ENCODE data around the gene MTUS2. TPM values are rescaled to one million over a fixed set of nuclear protein-coding genes. Genes with fewer than 3 reads are reported as not detected.

Gene MTUS2
- total RNA-seq, 1 donor from 2014 or later: 0.41 TPM

DNA sequence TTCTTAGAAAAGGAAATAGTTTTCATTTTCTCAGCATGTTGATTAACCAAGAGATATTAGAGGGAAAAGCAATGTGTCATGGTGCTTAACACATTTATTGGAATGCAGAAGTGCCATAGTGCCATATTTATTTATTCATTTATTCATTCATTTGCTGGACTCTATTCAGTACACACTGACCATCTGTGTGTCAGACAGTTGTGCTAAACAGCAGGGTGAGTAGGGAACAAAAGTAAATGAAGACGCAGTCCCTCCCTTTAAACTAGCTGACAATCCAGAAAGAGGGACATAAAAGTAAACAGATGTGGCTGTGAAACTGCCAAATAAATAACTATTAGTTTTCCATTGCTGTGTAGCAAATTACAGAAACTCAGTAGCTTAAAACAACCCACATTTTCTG, 323.7 kb downstream of the MTUS2 start:
- ATAC-seq (no peak), DNase-seq (no peak)
- no peaks in the 10 kb centered on the region for H3K9me3 ChIP-seq
- H3K4me1 ChIP-seq: no peaks in the 10 kb centered on the region
- no peak overlapping the region for H3K27ac ChIP-seq
- intact Hi-C loops (cut with DNase I): no loop called here
- TF ChIP-seq CTCF (IDR thresholded peaks at IDR 0.05): no peak
- H3K36me3 ChIP-seq: no peaks in the 10 kb centered on the region
- no peak overlapping the region for H3K4me3 ChIP-seq
- no peaks in the 10 kb centered on the region for H3K27me3 ChIP-seq

- no peak for TF ChIP-seq CTCF (IDR thresholded peaks at IDR 0.05)
- H3K9me3 ChIP-seq: no peaks in the 10 kb centered on the region
- ATAC-seq: no peak
- no peak overlapping the region for H3K27ac ChIP-seq
- H3K27me3 ChIP-seq: no peaks in the 10 kb centered on the region
- no peak for DNase-seq
- intact Hi-C loops (cut with DNase I): no loop called here
- H3K4me3 ChIP-seq: no peak overlapping the region
- no peaks in the 10 kb centered on the region for H3K4me1 ChIP-seq
- H3K36me3 ChIP-seq: no peaks in the 10 kb centered on the region
Measured at GRCh38 chr13:29154390-29154789, 334.3 kb downstream of the MTUS2 start.

DNA sequence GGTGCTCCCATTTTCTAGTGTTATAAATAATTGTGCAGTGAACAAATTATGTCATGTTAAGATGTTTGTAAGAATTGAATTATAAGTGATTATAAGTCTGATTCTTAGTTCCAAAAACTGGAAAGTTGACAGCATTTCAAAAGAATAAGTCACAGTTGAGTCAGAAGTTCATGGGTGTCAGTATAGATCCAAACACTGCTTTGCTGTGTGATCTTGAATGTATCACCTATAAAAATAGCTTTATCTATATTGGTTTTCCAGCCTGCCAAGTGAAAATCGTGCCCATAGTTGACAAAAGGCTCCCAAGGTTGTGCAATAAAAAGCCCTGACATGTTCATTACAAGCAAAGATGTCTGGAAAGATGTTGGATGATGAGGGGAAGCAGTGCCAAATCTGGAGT, 336.0 kb downstream of the MTUS2 start:
- H3K27me3 ChIP-seq: no peaks in the 10 kb centered on the region
- no peaks in the 10 kb centered on the region for H3K4me1 ChIP-seq
- intact Hi-C loops (cut with DNase I): no loop called here
- H3K27ac ChIP-seq: no peak overlapping the region
- ATAC-seq (no peak), DNase-seq (no peak)
- no peaks in the 10 kb centered on the region for H3K9me3 ChIP-seq
- TF ChIP-seq CTCF (IDR thresholded peaks at IDR 0.05): no peak
- H3K4me3 ChIP-seq: no peak overlapping the region
- H3K36me3 ChIP-seq: no peaks in the 10 kb centered on the region

DNA sequence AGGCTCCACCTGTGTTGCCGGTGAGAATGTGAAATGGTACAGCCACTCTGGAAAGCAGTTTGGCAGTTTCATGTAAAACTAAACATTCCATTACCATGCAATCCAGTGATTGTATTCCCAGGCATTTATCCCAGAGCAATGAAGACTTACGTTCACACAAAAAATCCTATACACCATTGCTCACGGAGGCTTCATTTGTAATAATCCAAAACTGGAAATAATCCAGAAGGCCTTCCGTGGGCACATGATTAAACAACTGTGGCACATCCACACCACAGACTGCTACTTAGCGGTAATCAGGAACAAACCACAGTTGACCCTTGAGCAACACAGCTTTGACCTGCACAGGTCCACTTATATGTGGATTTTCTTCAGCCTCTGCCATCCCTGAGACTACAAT, 339.7 kb downstream of the MTUS2 start:
- intact Hi-C loops (cut with DNase I): no loop called here
- no peak for TF ChIP-seq CTCF (IDR thresholded peaks at IDR 0.05)
- ATAC-seq: no peak
- no peak overlapping the region for H3K27ac ChIP-seq
- no peak overlapping the region for H3K4me3 ChIP-seq
- H3K9me3 ChIP-seq: no peaks in the 10 kb centered on the region
- H3K4me1 ChIP-seq: no peaks in the 10 kb centered on the region
- no peak for DNase-seq
- H3K36me3 ChIP-seq: no peaks in the 10 kb centered on the region
- no peaks in the 10 kb centered on the region for H3K27me3 ChIP-seq

DNA sequence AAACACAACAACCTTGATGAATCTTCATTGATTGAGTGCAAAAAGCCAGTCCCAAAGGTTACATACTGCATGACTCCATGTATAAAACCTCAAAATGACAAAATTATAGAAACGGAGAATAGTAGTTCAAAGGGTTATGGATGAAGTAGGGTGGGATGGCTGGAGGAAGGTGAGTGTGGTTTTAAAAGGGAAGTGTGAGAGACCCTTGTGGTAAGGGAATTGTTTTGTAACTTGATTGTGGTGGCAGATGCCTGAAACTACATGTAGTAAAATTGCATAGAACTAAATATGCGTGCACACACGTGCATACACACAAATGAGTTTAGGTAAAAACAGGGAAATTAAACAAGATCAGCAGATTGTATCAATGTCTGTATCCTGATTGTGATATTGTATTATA, 340.7 kb downstream of the MTUS2 start:
- Histone ChIP-seq H3K4me1 (no peaks in the 10 kb centered on the region), H3K27me3 (no peaks in the 10 kb centered on the region), H3K4me3 (no peak overlapping the region), H3K9me3 (no peaks in the 10 kb centered on the region), H3K27ac (no peak overlapping the region), H3K36me3 (no peaks in the 10 kb centered on the region)
- no peak for TF ChIP-seq CTCF (IDR thresholded peaks at IDR 0.05)
- intact Hi-C loops (cut with DNase I): no loop called here
- DNase-seq (no peak), ATAC-seq (no peak)

DNA sequence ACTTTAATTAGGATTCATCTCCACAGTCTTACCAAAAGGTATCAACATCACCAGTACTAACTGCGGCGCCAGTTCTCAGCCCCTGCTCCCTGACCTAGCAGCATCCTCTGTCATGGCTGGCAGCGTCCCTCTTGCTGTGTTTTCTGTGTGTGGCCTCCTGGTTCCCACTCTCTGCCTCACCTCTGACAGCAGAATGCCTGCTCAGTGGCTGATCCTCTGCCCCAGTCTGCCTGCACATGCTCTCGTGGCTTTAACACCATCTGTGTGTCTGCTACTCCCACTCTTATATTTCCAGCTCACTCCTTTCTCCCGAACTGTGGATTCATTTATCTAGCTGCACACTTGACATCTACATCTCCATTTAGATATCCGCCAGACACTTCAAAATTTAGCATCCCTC, 341.5 kb downstream of the MTUS2 start:
- Histone ChIP-seq H3K36me3 (no peaks in the 10 kb centered on the region), H3K27ac (no peak overlapping the region), H3K27me3 (no peaks in the 10 kb centered on the region), H3K4me1 (no peaks in the 10 kb centered on the region), H3K9me3 (no peaks in the 10 kb centered on the region), H3K4me3 (no peak overlapping the region)
- DNase-seq (no peak), ATAC-seq (no peak)
- TF ChIP-seq CTCF (IDR thresholded peaks at IDR 0.05): no peak
- intact Hi-C loops (cut with DNase I): no loop called here
